ENCODE data around the gene TOMM34.

- TF ChIP-seq, protein P1, sequence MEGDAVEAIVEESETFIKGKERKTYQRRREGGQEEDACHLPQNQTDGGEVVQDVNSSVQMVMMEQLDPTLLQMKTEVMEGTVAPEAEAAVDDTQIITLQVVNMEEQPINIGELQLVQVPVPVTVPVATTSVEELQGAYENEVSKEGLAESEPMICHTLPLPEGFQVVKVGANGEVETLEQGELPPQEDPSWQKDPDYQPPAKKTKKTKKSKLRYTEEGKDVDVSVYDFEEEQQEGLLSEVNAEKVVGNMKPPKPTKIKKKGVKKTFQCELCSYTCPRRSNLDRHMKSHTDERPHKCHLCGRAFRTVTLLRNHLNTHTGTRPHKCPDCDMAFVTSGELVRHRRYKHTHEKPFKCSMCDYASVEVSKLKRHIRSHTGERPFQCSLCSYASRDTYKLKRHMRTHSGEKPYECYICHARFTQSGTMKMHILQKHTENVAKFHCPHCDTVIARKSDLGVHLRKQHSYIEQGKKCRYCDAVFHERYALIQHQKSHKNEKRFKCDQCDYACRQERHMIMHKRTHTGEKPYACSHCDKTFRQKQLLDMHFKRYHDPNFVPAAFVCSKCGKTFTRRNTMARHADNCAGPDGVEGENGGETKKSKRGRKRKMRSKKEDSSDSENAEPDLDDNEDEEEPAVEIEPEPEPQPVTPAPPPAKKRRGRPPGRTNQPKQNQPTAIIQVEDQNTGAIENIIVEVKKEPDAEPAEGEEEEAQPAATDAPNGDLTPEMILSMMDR (conservative IDR thresholded peaks at IDR 0.05 in 1 of 2, IDR thresholded peaks at IDR 0.05 in 1 of 2; ENCODE audit: low read depth in 1 of 2, low read length in 2 of 2) = no peak
- TF ChIP-seq EZH2 (IDR thresholded peaks at IDR 0.05; ENCODE audit: low read length, missing control alignments) = no peak
These were observed 28.5 kb upstream of the TOMM34 start for GRCh38 chr20:44988631-44989171.
